ENCODE data around the gene ABCC2.

- TF ChIP-seq, protein P1, sequence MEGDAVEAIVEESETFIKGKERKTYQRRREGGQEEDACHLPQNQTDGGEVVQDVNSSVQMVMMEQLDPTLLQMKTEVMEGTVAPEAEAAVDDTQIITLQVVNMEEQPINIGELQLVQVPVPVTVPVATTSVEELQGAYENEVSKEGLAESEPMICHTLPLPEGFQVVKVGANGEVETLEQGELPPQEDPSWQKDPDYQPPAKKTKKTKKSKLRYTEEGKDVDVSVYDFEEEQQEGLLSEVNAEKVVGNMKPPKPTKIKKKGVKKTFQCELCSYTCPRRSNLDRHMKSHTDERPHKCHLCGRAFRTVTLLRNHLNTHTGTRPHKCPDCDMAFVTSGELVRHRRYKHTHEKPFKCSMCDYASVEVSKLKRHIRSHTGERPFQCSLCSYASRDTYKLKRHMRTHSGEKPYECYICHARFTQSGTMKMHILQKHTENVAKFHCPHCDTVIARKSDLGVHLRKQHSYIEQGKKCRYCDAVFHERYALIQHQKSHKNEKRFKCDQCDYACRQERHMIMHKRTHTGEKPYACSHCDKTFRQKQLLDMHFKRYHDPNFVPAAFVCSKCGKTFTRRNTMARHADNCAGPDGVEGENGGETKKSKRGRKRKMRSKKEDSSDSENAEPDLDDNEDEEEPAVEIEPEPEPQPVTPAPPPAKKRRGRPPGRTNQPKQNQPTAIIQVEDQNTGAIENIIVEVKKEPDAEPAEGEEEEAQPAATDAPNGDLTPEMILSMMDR (IDR thresholded peaks at IDR 0.05) = no peak
- no peak for TF ChIP-seq ZFX (IDR thresholded peaks at IDR 0.05; ENCODE audit: borderline replicate concordance)
Observed at GRCh38 chr10:99767901-99768300, 14.5 kb upstream of the ABCC2 start.

Data from 22Rv1 (cell line).